ENCODE results near the gene PKIG. TPM values are rescaled to one million over a fixed set of nuclear protein-coding genes. Genes with fewer than 3 reads are reported as not detected.

The PKIG gene
- total and polyA plus RNA-seq, 2 experiments from 2014 or later, result 29.7 to 33.2 TPM

DNA sequence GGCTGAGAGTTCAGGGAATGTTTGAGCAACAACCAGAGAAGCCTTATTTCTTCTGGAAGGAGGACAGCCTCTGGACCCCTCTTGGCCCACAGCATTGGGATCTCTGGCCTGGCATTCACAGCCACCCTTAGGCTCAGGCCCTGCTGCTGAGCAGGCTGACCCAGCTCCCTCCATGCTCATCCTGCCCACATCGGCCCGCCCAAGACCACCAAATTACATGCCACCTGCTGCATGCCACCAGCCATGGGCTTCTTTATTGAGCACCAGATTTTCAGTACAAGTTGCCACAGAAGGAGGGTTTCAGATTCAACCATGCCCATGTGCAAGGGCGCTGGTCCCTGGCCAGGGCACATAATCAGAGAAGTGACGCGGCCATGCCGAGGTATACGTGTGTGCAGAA, 36.9 kb downstream of the PKIG start:
- peaks cover 24% of the 10 kb centered on the region for H3K4me1 ChIP-seq (ENCODE audit: insufficient read depth)
- H3K27ac ChIP-seq (ENCODE audit: low read depth), result no peak overlapping the region
- TF ChIP-seq ZNF114 (CRISPR knock-in tag; IDR thresholded peaks at IDR 0.05) (no peak), JUNB (IDR thresholded peaks at IDR 0.05; ENCODE audit: unreplicated experiment) (no peak), NANOG (IDR thresholded peaks at IDR 0.05; ENCODE audit: borderline replicate concordance) (no peak), EZH2 (IDR thresholded peaks at IDR 0.05; ENCODE audit: low read depth, unreplicated experiment) (no peak)
- TF ChIP-seq, protein P1, sequence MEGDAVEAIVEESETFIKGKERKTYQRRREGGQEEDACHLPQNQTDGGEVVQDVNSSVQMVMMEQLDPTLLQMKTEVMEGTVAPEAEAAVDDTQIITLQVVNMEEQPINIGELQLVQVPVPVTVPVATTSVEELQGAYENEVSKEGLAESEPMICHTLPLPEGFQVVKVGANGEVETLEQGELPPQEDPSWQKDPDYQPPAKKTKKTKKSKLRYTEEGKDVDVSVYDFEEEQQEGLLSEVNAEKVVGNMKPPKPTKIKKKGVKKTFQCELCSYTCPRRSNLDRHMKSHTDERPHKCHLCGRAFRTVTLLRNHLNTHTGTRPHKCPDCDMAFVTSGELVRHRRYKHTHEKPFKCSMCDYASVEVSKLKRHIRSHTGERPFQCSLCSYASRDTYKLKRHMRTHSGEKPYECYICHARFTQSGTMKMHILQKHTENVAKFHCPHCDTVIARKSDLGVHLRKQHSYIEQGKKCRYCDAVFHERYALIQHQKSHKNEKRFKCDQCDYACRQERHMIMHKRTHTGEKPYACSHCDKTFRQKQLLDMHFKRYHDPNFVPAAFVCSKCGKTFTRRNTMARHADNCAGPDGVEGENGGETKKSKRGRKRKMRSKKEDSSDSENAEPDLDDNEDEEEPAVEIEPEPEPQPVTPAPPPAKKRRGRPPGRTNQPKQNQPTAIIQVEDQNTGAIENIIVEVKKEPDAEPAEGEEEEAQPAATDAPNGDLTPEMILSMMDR (conservative IDR thresholded peaks at IDR 0.05; ENCODE audit: low read depth in 2 of 2), result no peak
- no peak overlapping the region for H2AFZ ChIP-seq
- no peaks in the 10 kb centered on the region for H3K9me2 ChIP-seq (ENCODE audit: insufficient read depth)
- no peak overlapping the region for H3K4me2 ChIP-seq
- H3F3A ChIP-seq (replicated peaks; ENCODE audit: low read depth), result no peaks in the 10 kb centered on the region
- Mint-ChIP-seq H3K9me3 (no peaks in the 10 kb centered on the region), H3K4me3 (no peak overlapping the region), H3K4me1 (peaks cover 35% of the 10 kb centered on the region), H3K27me3 (ENCODE audit: insufficient read depth, low read depth, poor library complexity) (peaks cover 19% of the 10 kb centered on the region), H3K27ac (no peak overlapping the region), H3K36me3 (ENCODE audit: low read depth) (peaks cover 71% of the 10 kb centered on the region)
- H3K36me3 ChIP-seq (ENCODE audit: insufficient read depth), result no peaks in the 10 kb centered on the region
- no peak for DNase-seq (ENCODE audit: low spot score)
- ATAC-seq, result no peak
- no peaks in the 10 kb centered on the region for H3K79me2 ChIP-seq (replicated peaks; ENCODE audit: insufficient read depth)
- peaks cover 15% of the 10 kb centered on the region; the same call in 1 of the 2 replicates for H4K20me1 ChIP-seq (replicated peaks; ENCODE audit: insufficient read depth)
- H3K27me3 ChIP-seq (ENCODE audit: insufficient read depth), result peaks cover 50% of the 10 kb centered on the region
- no peak overlapping the region for H3K4me3 ChIP-seq

DNA sequence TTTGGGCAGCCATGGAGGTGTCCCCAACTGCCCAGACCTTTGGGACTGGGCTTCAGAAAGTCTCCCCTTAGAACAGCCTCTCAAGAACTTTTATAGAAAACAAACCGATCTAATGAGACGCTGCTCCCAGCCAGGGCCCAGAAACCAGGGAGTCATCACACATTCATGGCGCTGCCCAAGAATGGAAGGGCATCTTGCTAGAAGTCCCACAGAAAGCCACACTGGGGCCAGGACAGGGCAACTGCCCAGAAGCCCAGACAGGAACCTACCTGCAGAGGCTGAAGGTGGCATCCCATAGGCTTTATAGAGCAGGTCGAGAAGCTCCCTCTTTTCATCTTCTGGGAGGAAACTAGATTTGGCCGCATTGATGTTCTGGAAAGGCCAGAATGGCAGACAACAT, 37.7 kb downstream of the PKIG start:
- peaks cover 50% of the 10 kb centered on the region for H3K27me3 ChIP-seq (ENCODE audit: insufficient read depth)
- H2AFZ ChIP-seq, result no peak overlapping the region
- no peak overlapping the region for H3K4me3 Mint-ChIP-seq
- H3K79me2 ChIP-seq (replicated peaks; ENCODE audit: insufficient read depth), result no peaks in the 10 kb centered on the region
- H3K9me3 Mint-ChIP-seq, result no peaks in the 10 kb centered on the region
- H3K36me3 Mint-ChIP-seq (ENCODE audit: low read depth), result peaks cover 74% of the 10 kb centered on the region
- H3F3A ChIP-seq (replicated peaks; ENCODE audit: low read depth), result no peaks in the 10 kb centered on the region
- H3K4me3 ChIP-seq, result no peak overlapping the region
- H3K27ac ChIP-seq (ENCODE audit: low read depth), result no peak overlapping the region
- peaks cover 32% of the 10 kb centered on the region for H3K4me1 Mint-ChIP-seq
- H3K4me1 ChIP-seq (ENCODE audit: insufficient read depth), result peaks cover 22% of the 10 kb centered on the region
- no peaks in the 10 kb centered on the region for H3K36me3 ChIP-seq (ENCODE audit: insufficient read depth)
- no peak overlapping the region for H3K4me2 ChIP-seq
- no peak for ATAC-seq
- DNase-seq (ENCODE audit: low spot score), result no peak
- H3K27ac Mint-ChIP-seq, result no peak overlapping the region
- H4K20me1 ChIP-seq (replicated peaks; ENCODE audit: insufficient read depth), result peaks cover 15% of the 10 kb centered on the region; the same call in 1 of the 2 replicates
- H3K9me2 ChIP-seq (ENCODE audit: insufficient read depth), result no peaks in the 10 kb centered on the region
- H3K27me3 Mint-ChIP-seq (ENCODE audit: insufficient read depth, low read depth, poor library complexity), result peaks cover 19% of the 10 kb centered on the region
- no peak for TF ChIP-seq NANOG (IDR thresholded peaks at IDR 0.05; ENCODE audit: borderline replicate concordance)
- no peak for TF ChIP-seq ZNF114 (CRISPR knock-in tag; IDR thresholded peaks at IDR 0.05)
- TF ChIP-seq, protein P2, sequence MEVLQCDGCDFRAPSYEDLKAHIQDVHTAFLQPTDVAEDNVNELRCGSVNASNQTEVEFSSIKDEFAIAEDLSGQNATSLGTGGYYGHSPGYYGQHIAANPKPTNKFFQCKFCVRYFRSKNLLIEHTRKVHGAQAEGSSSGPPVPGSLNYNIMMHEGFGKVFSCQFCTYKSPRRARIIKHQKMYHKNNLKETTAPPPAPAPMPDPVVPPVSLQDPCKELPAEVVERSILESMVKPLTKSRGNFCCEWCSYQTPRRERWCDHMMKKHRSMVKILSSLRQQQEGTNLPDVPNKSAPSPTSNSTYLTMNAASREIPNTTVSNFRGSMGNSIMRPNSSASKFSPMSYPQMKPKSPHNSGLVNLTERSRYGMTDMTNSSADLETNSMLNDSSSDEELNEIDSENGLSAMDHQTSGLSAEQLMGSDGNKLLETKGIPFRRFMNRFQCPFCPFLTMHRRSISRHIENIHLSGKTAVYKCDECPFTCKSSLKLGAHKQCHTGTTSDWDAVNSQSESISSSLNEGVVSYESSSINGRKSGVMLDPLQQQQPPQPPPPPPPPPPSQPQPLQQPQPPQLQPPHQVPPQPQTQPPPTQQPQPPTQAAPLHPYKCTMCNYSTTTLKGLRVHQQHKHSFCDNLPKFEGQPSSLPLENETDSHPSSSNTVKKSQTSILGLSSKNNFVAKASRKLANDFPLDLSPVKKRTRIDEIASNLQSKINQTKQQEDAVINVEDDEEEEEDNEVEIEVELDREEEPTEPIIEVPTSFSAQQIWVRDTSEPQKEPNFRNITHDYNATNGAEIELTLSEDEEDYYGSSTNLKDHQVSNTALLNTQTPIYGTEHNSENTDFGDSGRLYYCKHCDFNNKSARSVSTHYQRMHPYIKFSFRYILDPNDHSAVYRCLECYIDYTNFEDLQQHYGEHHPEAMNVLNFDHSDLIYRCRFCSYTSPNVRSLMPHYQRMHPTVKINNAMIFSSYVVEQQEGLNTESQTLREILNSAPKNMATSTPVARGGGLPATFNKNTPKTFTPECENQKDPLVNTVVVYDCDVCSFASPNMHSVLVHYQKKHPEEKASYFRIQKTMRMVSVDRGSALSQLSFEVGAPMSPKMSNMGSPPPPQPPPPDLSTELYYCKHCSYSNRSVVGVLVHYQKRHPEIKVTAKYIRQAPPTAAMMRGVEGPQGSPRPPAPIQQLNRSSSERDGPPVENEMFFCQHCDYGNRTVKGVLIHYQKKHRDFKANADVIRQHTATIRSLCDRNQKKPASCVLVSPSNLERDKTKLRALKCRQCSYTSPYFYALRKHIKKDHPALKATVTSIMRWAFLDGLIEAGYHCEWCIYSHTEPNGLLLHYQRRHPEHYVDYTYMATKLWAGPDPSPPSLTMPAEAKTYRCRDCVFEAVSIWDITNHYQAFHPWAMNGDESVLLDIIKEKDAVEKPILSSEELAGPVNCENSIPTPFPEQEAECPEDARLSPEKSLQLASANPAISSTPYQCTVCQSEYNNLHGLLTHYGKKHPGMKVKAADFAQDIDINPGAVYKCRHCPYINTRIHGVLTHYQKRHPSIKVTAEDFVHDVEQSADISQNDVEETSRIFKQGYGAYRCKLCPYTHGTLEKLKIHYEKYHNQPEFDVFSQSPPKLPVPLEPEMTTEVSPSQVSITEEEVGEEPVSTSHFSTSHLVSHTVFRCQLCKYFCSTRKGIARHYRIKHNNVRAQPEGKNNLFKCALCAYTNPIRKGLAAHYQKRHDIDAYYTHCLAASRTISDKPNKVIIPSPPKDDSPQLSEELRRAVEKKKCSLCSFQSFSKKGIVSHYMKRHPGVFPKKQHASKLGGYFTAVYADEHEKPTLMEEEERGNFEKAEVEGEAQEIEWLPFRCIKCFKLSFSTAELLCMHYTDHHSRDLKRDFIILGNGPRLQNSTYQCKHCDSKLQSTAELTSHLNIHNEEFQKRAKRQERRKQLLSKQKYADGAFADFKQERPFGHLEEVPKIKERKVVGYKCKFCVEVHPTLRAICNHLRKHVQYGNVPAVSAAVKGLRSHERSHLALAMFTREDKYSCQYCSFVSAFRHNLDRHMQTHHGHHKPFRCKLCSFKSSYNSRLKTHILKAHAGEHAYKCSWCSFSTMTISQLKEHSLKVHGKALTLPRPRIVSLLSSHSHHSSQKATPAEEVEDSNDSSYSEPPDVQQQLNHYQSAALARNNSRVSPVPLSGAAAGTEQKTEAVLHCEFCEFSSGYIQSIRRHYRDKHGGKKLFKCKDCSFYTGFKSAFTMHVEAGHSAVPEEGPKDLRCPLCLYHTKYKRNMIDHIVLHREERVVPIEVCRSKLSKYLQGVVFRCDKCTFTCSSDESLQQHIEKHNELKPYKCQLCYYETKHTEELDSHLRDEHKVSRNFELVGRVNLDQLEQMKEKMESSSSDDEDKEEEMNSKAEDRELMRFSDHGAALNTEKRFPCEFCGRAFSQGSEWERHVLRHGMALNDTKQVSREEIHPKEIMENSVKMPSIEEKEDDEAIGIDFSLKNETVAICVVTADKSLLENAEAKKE (CRISPR knock-in tag; IDR thresholded peaks at IDR 0.05), result no peak
- TF ChIP-seq ZNF331 (CRISPR knock-in tag; IDR thresholded peaks at IDR 0.05; ENCODE audit: low read depth), result no peak
- TF ChIP-seq EZH2 (IDR thresholded peaks at IDR 0.05; ENCODE audit: low read depth, unreplicated experiment), result no peak
- TF ChIP-seq, protein P1 (conservative IDR thresholded peaks at IDR 0.05; ENCODE audit: low read depth in 2 of 2), result no peak
- no peak for TF ChIP-seq CREB1 (CRISPR knock-in tag; IDR thresholded peaks at IDR 0.05; ENCODE audit: low read depth)
- no peak for TF ChIP-seq JUNB (IDR thresholded peaks at IDR 0.05; ENCODE audit: unreplicated experiment)
- TF ChIP-seq EZH2phosphoT487 (IDR thresholded peaks at IDR 0.05; ENCODE audit: unreplicated experiment), result no peak

Data from GM23338 (cell line).